HepG2 (cell line): ENCODE data around the gene SWI5. TPM values are rescaled to one million over a fixed set of nuclear protein-coding genes. Genes with fewer than 3 reads are reported as not detected.

Experiments used
- AGO1 ChIP-seq: fragments of 200-400 bp; formaldehyde crosslinking; IDR thresholded peaks from 2 replicates; pipeline ENCODE4 v1.6.1; 2017; ENCODE audit warnings: mild to moderate bottlenecking, low read depth, low read length, moderate library complexity; ENCODE audit not compliant: poor library complexity, severe bottlenecking
- BRCA1 ChIP-seq: sonication (generic); formaldehyde crosslinking; IDR thresholded peaks from 2 replicates; pipeline ENCODE4 v1.4.0; 2020; ENCODE audit warnings: missing genetic modification reagents
- CEBPZ ChIP-seq: IDR thresholded peaks from 2 replicates; pipeline ENCODE4 v1.6.1; 2012; ENCODE audit warnings: low read length, improper control_type of control experiment
- CSRNP2 ChIP-seq: sonication (generic); formaldehyde crosslinking; conservative IDR thresholded peaks from 2 replicates; pipeline ENCODE4 v1.8.0; 2022; ENCODE audit warnings: low read depth, missing genetic modification reagents
- GPBP1L1 ChIP-seq: sonication (generic); formaldehyde crosslinking; IDR thresholded peaks from 2 replicates; pipeline ENCODE4 v1.5.0; 2020; ENCODE audit warnings: mild to moderate bottlenecking, missing genetic modification reagents
- KDM5A ChIP-seq: fragments of 200-600 bp; sonication (generic); IDR thresholded peaks from 2 replicates; pipeline ENCODE4 v1.7.0; 2018; ENCODE audit warnings: antibody characterized with exemption, mild to moderate bottlenecking, low read length, borderline replicate concordance
- MBNL3 ChIP-seq: fragments of 250-450 bp; sonication (Bioruptor Pico); conservative IDR thresholded peaks from 2 replicates; pipeline ENCODE4 v1.8.0; 2022; ENCODE audit warnings: mild to moderate bottlenecking, inconsistent platforms
- MTF1 ChIP-seq: sonication (generic); formaldehyde crosslinking; IDR thresholded peaks from 2 replicates; pipeline ENCODE4 v1.5.0; 2020; ENCODE audit warnings: missing genetic modification reagents
- NPAS2 ChIP-seq: sonication (generic); formaldehyde crosslinking; IDR thresholded peaks from 2 replicates; pipeline ENCODE4 v1.8.0; 2022; ENCODE audit warnings: mild to moderate bottlenecking, missing genetic modification reagents, borderline replicate concordance
- RBM39 ChIP-seq: fragments of 200-400 bp; formaldehyde crosslinking; IDR thresholded peaks from one replicate; pipeline ENCODE4 v1.6.1; 2018; ENCODE audit warnings: antibody characterized with exemption, mild to moderate bottlenecking, low read depth, low read length; ENCODE audit not compliant: poor library complexity, severe bottlenecking
- SNRNP70 ChIP-seq: fragments of 200-400 bp; formaldehyde crosslinking; IDR thresholded peaks from 2 replicates; pipeline ENCODE4 v1.6.1; 2017; ENCODE audit warnings: mild to moderate bottlenecking, low read depth, low read length, moderate library complexity
- ZNF282 ChIP-seq: fragments of 450-650 bp; IDR thresholded peaks from 2 replicates; pipeline ENCODE4 v1.6.1; 2018; ENCODE audit not compliant: partially characterized antibody
- ZNF30 ChIP-seq: sonication (generic); formaldehyde crosslinking; IDR thresholded peaks from 2 replicates; pipeline ENCODE4 v1.5.0; 2020; ENCODE audit warnings: mild to moderate bottlenecking, missing genetic modification reagents
- ZNF44 ChIP-seq: sonication (generic); formaldehyde crosslinking; IDR thresholded peaks from 2 replicates; pipeline ENCODE4 v1.5.1; 2020; ENCODE audit warnings: mild to moderate bottlenecking, missing genetic modification reagents
- ZNF512B ChIP-seq: sonication (generic); formaldehyde crosslinking; IDR thresholded peaks from 2 replicates; pipeline ENCODE4 v1.5.1; 2020; ENCODE audit warnings: missing genetic modification reagents, mild to moderate bottlenecking, borderline replicate concordance
- ZNF720 ChIP-seq: sonication (generic); formaldehyde crosslinking; IDR thresholded peaks from 2 replicates; pipeline ENCODE4 v1.4.0; 2020; ENCODE audit warnings: missing genetic modification reagents
- ZNF747 ChIP-seq: sonication (generic); formaldehyde crosslinking; IDR thresholded peaks from 2 replicates; pipeline ENCODE4 v1.8.1; 2023; ENCODE audit warnings: missing genetic modification reagents, mild to moderate bottlenecking, borderline replicate concordance
- ZNF879 ChIP-seq: sonication (generic); formaldehyde crosslinking; IDR thresholded peaks from 2 replicates; pipeline ENCODE4 v1.8.1; 2023; ENCODE audit warnings: missing genetic modification reagents
- polyA plus RNA-seq, 8 experiments: library from polyadenylated mRNA; depleted of rRNA in 3 of 8; stranded (reverse) in 7 of 8; unstranded in 1 of 8; fragments of >200 nt; fragmentation: Illumina TruSeq in 4 of 8; extraction: Trizol in 4 of 8; gene quantifications; 2 replicates each; pipeline versions ENCODE4 v1.2.1 to v1.2.3, GENCODE V29; 2011 to 2016; ENCODE audit warnings: low read depth in 4 of 8, missing spikeins in 1 of 8, mixed read lengths in 1 of 8; ENCODE audit not compliant: insufficient read depth in 1 of 8
- total RNA-seq, 5 experiments: library from RNA; depleted of rRNA; stranded (reverse); fragments of >200 nt; fragmentation: Illumina TruSeq; extraction: Trizol; gene quantifications; 2 replicates each; pipeline ENCODE4 v1.2.3, GENCODE V29; 2016; ENCODE audit warnings: low read depth in 1 of 5

SWI5 gene
- total and polyA plus RNA-seq, 2 of the 13 experiments (the other 11 are each of a cell fraction or from before 2014, with no cell fraction given): 39.2 to 41.0 TPM

GRCh38 chr9:128322404-128323211 is 46.5 kb downstream of the SWI5 start, which contains the start of the genes COQ4 and TRUB2 (continued):
- no peak for TF ChIP-seq ZNF282
- peak; percentile 83 for TF ChIP-seq RBM39
- no peak for TF ChIP-seq GPBP1L1 (CRISPR knock-in tag)
- no peak for TF ChIP-seq AGO1
- TF ChIP-seq CSRNP2 (CRISPR knock-in tag): no peak
- no peak for TF ChIP-seq ZNF720 (CRISPR knock-in tag)
- no peak for TF ChIP-seq NPAS2 (CRISPR knock-in tag)
- TF ChIP-seq BRCA1 (CRISPR knock-in tag): no peak; the same call in none of the 2 replicates
- TF ChIP-seq ZNF30: no peak
- TF ChIP-seq KDM5A: peak; percentile 98
- TF ChIP-seq CEBPZ: no peak
- no peak for TF ChIP-seq SNRNP70
- TF ChIP-seq ZNF44 (CRISPR knock-in tag): 0 out of 2 replicates have a peak, but pooled peaks have one; percentile 92
- TF ChIP-seq ZNF879 (CRISPR knock-in tag): no peak
- no peak for TF ChIP-seq MTF1 (CRISPR knock-in tag)
- TF ChIP-seq ZNF747 (CRISPR knock-in tag): peak; percentile 93; the same call in 1 of the 2 replicates
- TF ChIP-seq MBNL3: no peak
- TF ChIP-seq ZNF512B (CRISPR knock-in tag): no peak
